ENCODE data around the gene LAMTOR3. TPM values are rescaled to one million over a fixed set of nuclear protein-coding genes. Genes with fewer than 3 reads are reported as not detected.

The LAMTOR3 gene
- total and polyA plus RNA-seq, 7 experiments from 2014 or later = 20.1 to 37.0 (median 30.2) TPM

GRCh38 chr4:99861120-99861905, 32.9 kb downstream of the LAMTOR3 start:
- ATAC-seq (no peak), DNase-seq (no peak)
- peaks cover 0 to 24% (median 0%) of the 10 kb centered on the region in 3 experiments for H3K36me3 ChIP-seq (ENCODE audit: control insufficient read depth in 2 of 3, insufficient read depth in 3 of 3, low read length in 3 of 3)
- H3K27me3 ChIP-seq (ENCODE audit: control insufficient read depth in 2 of 2, insufficient read depth in 2 of 2, low read length in 2 of 2) = no peaks in the 10 kb centered on the region
- Mint-ChIP-seq H3K27me3 (no peaks in the 10 kb centered on the region), H3K27ac (peak overlapping the region in 1 of 9 donors; percentile 69), H3K4me1 (peaks cover 4 to 50% (median 11%) of the 10 kb centered on the region in 7 donors), H3K4me3 (peak overlapping the region in 1 of 10 donors; percentile 44), H3K36me3 (peaks cover 6 to 33% (median 28%) of the 10 kb centered on the region in 5 donors), H3K9me3 (no peaks in the 10 kb centered on the region)
- ChIA-PET CTCF (no interaction called here), POLR2A (interaction anchor here (0.6 kb wide), 1 partner anchor 87 kb away, joined by 3 read pairs; no protein-coding TSS in a partner anchor)
- intact Hi-C loops (cut with micrococcal nuclease) = loop anchor here in 1 of 2 donors (2.0 kb wide), 2 partner anchors 15 kb away; no protein-coding TSS in a partner anchor
- H3K4me1 ChIP-seq (ENCODE audit: control insufficient read depth in 2 of 2, insufficient read depth in 2 of 2, low read length in 2 of 2) = peaks cover 0 to 2% of the 10 kb centered on the region in 2 donors
- no peak overlapping the region for H3K4me3 ChIP-seq (ENCODE audit: low read length)
- no peaks in the 10 kb centered on the region for H3K9me3 ChIP-seq (ENCODE audit: control insufficient read depth in 2 of 3, low read length in 3 of 3)
- no peak overlapping the region for H3K27ac ChIP-seq (ENCODE audit: low read depth, low read length)

GRCh38 chr4:99860521-99860920, 33.7 kb downstream of the LAMTOR3 start:
- POLR2A ChIA-PET = interaction anchor here (0.6 kb wide), 1 partner anchor 88 kb away, joined by 3 read pairs; no protein-coding TSS in a partner anchor
- ATAC-seq = no peak
- no peak overlapping the region for H3K27ac ChIP-seq (ENCODE audit: low read depth, low read length)

GRCh38 chr4:99859618-99860017, 34.6 kb downstream of the LAMTOR3 start:
- no peak for ATAC-seq
- peaks cover 0 to 10% (median 0%) of the 10 kb centered on the region in 3 experiments for H3K36me3 ChIP-seq (ENCODE audit: control insufficient read depth in 2 of 3, insufficient read depth in 3 of 3, low read length in 3 of 3)
- CTCF ChIA-PET = no interaction called here

More at GRCh38 chr4:99860521-99860920, 33.7 kb downstream of the LAMTOR3 start:
- Mint-ChIP-seq H3K4me3 (no peak overlapping the region), H3K27me3 (no peaks in the 10 kb centered on the region), H3K27ac (no peak overlapping the region), H3K9me3 (no peaks in the 10 kb centered on the region), H3K4me1 (peaks cover 8 to 52% (median 19%) of the 10 kb centered on the region in 7 donors), H3K36me3 (peaks cover 6 to 33% (median 28%) of the 10 kb centered on the region in 5 donors)
- Histone ChIP-seq H3K4me3 (ENCODE audit: low read length) (no peak overlapping the region), H3K9me3 (ENCODE audit: control insufficient read depth in 2 of 3, low read length in 3 of 3) (no peaks in the 10 kb centered on the region), H3K4me1 (ENCODE audit: control insufficient read depth in 2 of 2, insufficient read depth in 2 of 2, low read length in 2 of 2) (peaks cover 0 to 7% of the 10 kb centered on the region in 2 donors), H3K27me3 (ENCODE audit: control insufficient read depth in 2 of 2, insufficient read depth in 2 of 2, low read length in 2 of 2) (no peaks in the 10 kb centered on the region), H3K36me3 (ENCODE audit: control insufficient read depth in 2 of 3, insufficient read depth in 3 of 3, low read length in 3 of 3) (peaks cover 0 to 18% (median 0%) of the 10 kb centered on the region in 3 experiments)
- no peak for DNase-seq
- intact Hi-C loops (cut with micrococcal nuclease) = loop anchor here in 1 of 2 donors (2.0 kb wide), 2 partner anchors 14 to 16 kb away; no protein-coding TSS in a partner anchor
- CTCF ChIA-PET = no interaction called here

GRCh38 chr4:99857307-99857706, 36.9 kb downstream of the LAMTOR3 start:
- peak overlapping the region in 1 of 10 donors; percentile 12 for H3K4me3 Mint-ChIP-seq
- Histone ChIP-seq H3K36me3 (ENCODE audit: control insufficient read depth in 2 of 3, insufficient read depth in 3 of 3, low read length in 3 of 3) (peaks cover 0 to 16% (median 0%) of the 10 kb centered on the region in 3 experiments), H3K27me3 (ENCODE audit: control insufficient read depth in 2 of 2, insufficient read depth in 2 of 2, low read length in 2 of 2) (no peaks in the 10 kb centered on the region), H3K4me3 (ENCODE audit: low read length) (no peak overlapping the region), H3K9me3 (ENCODE audit: control insufficient read depth in 2 of 3, low read length in 3 of 3) (no peaks in the 10 kb centered on the region), H3K27ac (ENCODE audit: low read depth, low read length) (no peak overlapping the region), H3K4me1 (ENCODE audit: control insufficient read depth in 2 of 2, insufficient read depth in 2 of 2, low read length in 2 of 2) (peaks cover 0 to 9% of the 10 kb centered on the region in 2 donors)
- no peak for ATAC-seq
- intact Hi-C loops (cut with micrococcal nuclease) = loop anchor here in 1 of 2 donors (5.0 kb wide), 1 partner anchor 770 kb away; the partner anchor contains the start of gene ADH5
- peak overlapping the region in 4 of 9 donors; percentile 5 to 91 (median 44) for H3K27ac Mint-ChIP-seq
- no peaks in the 10 kb centered on the region for H3K27me3 Mint-ChIP-seq
- DNase-seq = no peak
- H3K36me3 Mint-ChIP-seq = peaks cover 13 to 52% (median 41%) of the 10 kb centered on the region in 5 donors
- peaks cover 16 to 74% (median 26%) of the 10 kb centered on the region in 7 donors for H3K4me1 Mint-ChIP-seq
- CTCF ChIA-PET = interaction anchor here (0.7 kb wide), 1 partner anchor 82 kb away, joined by 3 read pairs; no protein-coding TSS in a partner anchor
- POLR2A ChIA-PET = interaction anchor here (1.0 kb wide), 1 partner anchor 41 kb away, joined by 3 read pairs; the partner anchor contains the start of gene DAPP1
- peaks cover 0 to 3% (median 0%) of the 10 kb centered on the region in 11 donors for H3K9me3 Mint-ChIP-seq

More at GRCh38 chr4:99859618-99860017, 34.6 kb downstream of the LAMTOR3 start:
- H3K4me1 ChIP-seq (ENCODE audit: control insufficient read depth in 2 of 2, insufficient read depth in 2 of 2, low read length in 2 of 2) = peaks cover 0 to 9% of the 10 kb centered on the region in 2 donors
- POLR2A ChIA-PET = no interaction called here
- H3K27me3 ChIP-seq (ENCODE audit: control insufficient read depth in 2 of 2, insufficient read depth in 2 of 2, low read length in 2 of 2) = no peaks in the 10 kb centered on the region
- peaks cover 0 to 2% (median 0%) of the 10 kb centered on the region in 11 donors for H3K9me3 Mint-ChIP-seq
- no peak overlapping the region for H3K4me3 ChIP-seq (ENCODE audit: low read length)
- no peak overlapping the region for H3K27ac ChIP-seq (ENCODE audit: low read depth, low read length)
- peaks cover 14 to 61% (median 25%) of the 10 kb centered on the region in 7 donors for H3K4me1 Mint-ChIP-seq
- H3K36me3 Mint-ChIP-seq = peaks cover 9 to 37% (median 30%) of the 10 kb centered on the region in 5 donors
- no peaks in the 10 kb centered on the region for H3K9me3 ChIP-seq (ENCODE audit: control insufficient read depth in 2 of 3, low read length in 3 of 3)
- H3K27me3 Mint-ChIP-seq = no peaks in the 10 kb centered on the region
- no peak for DNase-seq
- intact Hi-C loops (cut with micrococcal nuclease) = loop anchor here in 1 of 2 donors (2.0 to 5.0 kb wide), 3 partner anchors 13 to 772 kb away; partner anchors contain the start of gene ADH5
- H3K27ac Mint-ChIP-seq = peak overlapping the region in 2 of 9 donors; percentile 59 to 66
- no peak overlapping the region for H3K4me3 Mint-ChIP-seq

GRCh38 chr4:99856166-99856565, 38.1 kb downstream of the LAMTOR3 start:
- Mint-ChIP-seq H3K27me3 (no peaks in the 10 kb centered on the region), H3K4me3 (peak overlapping the region in 5 of 10 donors; percentile 11 to 59 (median 14)), H3K4me1 (peaks cover 20 to 72% (median 32%) of the 10 kb centered on the region in 7 donors), H3K9me3 (peaks cover 0 to 3% (median 0%) of the 10 kb centered on the region in 11 donors), H3K36me3 (peaks cover 13 to 51% (median 41%) of the 10 kb centered on the region in 5 donors), H3K27ac (peak overlapping the region; percentile 5 to 91 (median 47))
- Histone ChIP-seq H3K9me3 (ENCODE audit: control insufficient read depth in 2 of 3, low read length in 3 of 3) (no peaks in the 10 kb centered on the region), H3K36me3 (ENCODE audit: control insufficient read depth in 2 of 3, insufficient read depth in 3 of 3, low read length in 3 of 3) (peaks cover 0 to 16% (median 0%) of the 10 kb centered on the region in 3 experiments), H3K4me1 (ENCODE audit: control insufficient read depth in 2 of 2, insufficient read depth in 2 of 2, low read length in 2 of 2) (peaks cover 3 to 9% of the 10 kb centered on the region in 2 donors), H3K27ac (ENCODE audit: low read depth, low read length) (no peak overlapping the region), H3K27me3 (ENCODE audit: control insufficient read depth in 2 of 2, insufficient read depth in 2 of 2, low read length in 2 of 2) (no peaks in the 10 kb centered on the region), H3K4me3 (ENCODE audit: low read length) (no peak overlapping the region)
- peak in 1 of 9 donors; percentile 16 for DNase-seq
- ATAC-seq = peak; percentile 82
- POLR2A ChIA-PET = interaction anchor here (1.6 kb wide), 1 partner anchor 40 kb away, joined by 6 read pairs; the partner anchor contains the start of gene DAPP1
- CTCF ChIA-PET = no interaction called here
- intact Hi-C loops (cut with micrococcal nuclease) = loop anchor here in 1 of 2 donors (1.0 to 5.0 kb wide), 2 partner anchors 9 to 769 kb away; partner anchors contain the start of gene ADH5

GRCh38 chr4:99855678-99856077, 38.5 kb downstream of the LAMTOR3 start:
- DNase-seq (no peak), ATAC-seq (peak; percentile 78)
- intact Hi-C loops (cut with micrococcal nuclease) = loop anchor here (1.0 to 5.0 kb wide), 4 partner anchors 8 to 768 kb away; partner anchors contain the start of genes ADH5 (in 1 of the 2) and LAMTOR3 (in 1 of the 2)
- Histone ChIP-seq H3K4me3 (ENCODE audit: low read length) (no peak overlapping the region), H3K4me1 (ENCODE audit: control insufficient read depth in 2 of 2, insufficient read depth in 2 of 2, low read length in 2 of 2) (peaks cover 8 to 9% of the 10 kb centered on the region in 2 donors), H3K27me3 (ENCODE audit: control insufficient read depth in 2 of 2, insufficient read depth in 2 of 2, low read length in 2 of 2) (no peaks in the 10 kb centered on the region), H3K36me3 (ENCODE audit: control insufficient read depth in 2 of 3, insufficient read depth in 3 of 3, low read length in 3 of 3) (peaks cover 0 to 16% (median 0%) of the 10 kb centered on the region in 3 experiments), H3K27ac (ENCODE audit: low read depth, low read length) (no peak overlapping the region), H3K9me3 (ENCODE audit: control insufficient read depth in 2 of 3, low read length in 3 of 3) (no peaks in the 10 kb centered on the region)
- ChIA-PET CTCF (no interaction called here), POLR2A (interaction anchor here (1.6 kb wide), 1 partner anchor 39 kb away, joined by 6 read pairs; the partner anchor contains the start of gene DAPP1)
- Mint-ChIP-seq H3K4me1 (peaks cover 22 to 72% (median 34%) of the 10 kb centered on the region in 7 donors), H3K9me3 (peaks cover 0 to 3% (median 0%) of the 10 kb centered on the region in 11 donors), H3K27ac (peak overlapping the region in 8 of 9 donors; percentile 5 to 89 (median 46)), H3K36me3 (peaks cover 13 to 56% (median 41%) of the 10 kb centered on the region in 5 donors), H3K4me3 (peak overlapping the region in 9 of 10 donors; percentile 11 to 66 (median 45)), H3K27me3 (no peaks in the 10 kb centered on the region)

Data from naive thymus-derived CD4-positive, alpha-beta T cell (primary cell).